Lower leg skin (tissue), 3 donors: Measurements from ENCODE around the gene SCAMP4.

Source experiments
- CTCF ChIP-seq, 3 donors: fragments of 450-650 bp; IDR thresholded peaks; one replicate each; pipeline ENCODE4 v1.5.1; 2016; ENCODE audit warnings: antibody characterized with exemption in 3 of 3, mild to moderate bottlenecking in 3 of 3, moderate library complexity in 2 of 3
- POLR2A ChIP-seq, 2 donors: fragments of 450-650 bp; IDR thresholded peaks; one replicate each; pipeline ENCODE4 v1.6.1; 2016 to 2017; ENCODE audit warnings: antibody characterized with exemption in 2 of 2, mild to moderate bottlenecking in 1 of 2, moderate library complexity in 1 of 2

GRCh38 chr19:1953037-1953436 is 47.8 kb downstream of the SCAMP4 start:
- TF ChIP-seq CTCF (IDR thresholded peaks at IDR 0.05): no peak
- no peak for TF ChIP-seq POLR2A (IDR thresholded peaks at IDR 0.05)
